ENCODE data around the gene ITPKB.
"Not testable (repeated sequence)": the region's sequence is repeated elsewhere in the genome, so short reads cannot be mapped to it uniquely, and the experiment has no call there.

Gene ITPKB

GRCh38 chr1:226617109-226617508, 122.0 kb downstream of the ITPKB start:
- no peak for DNase-seq

- no peak for DNase-seq
These were observed 122.4 kb downstream of the ITPKB start for GRCh38 chr1:226616636-226617035.

GRCh38 chr1:226615876-226616275, 123.2 kb downstream of the ITPKB start:
- DNase-seq, result no peak

GRCh38 chr1:226611980-226612379, 127.1 kb downstream of the ITPKB start:
- DNase-seq, result not testable (repeated sequence)

- DNase-seq, result no peak
These were observed 127.8 kb downstream of the ITPKB start for GRCh38 chr1:226611301-226611700.

- no peak for DNase-seq
These were observed 128.4 kb downstream of the ITPKB start for GRCh38 chr1:226610671-226611070.

- no peak for DNase-seq
These were observed 129.1 kb downstream of the ITPKB start for GRCh38 chr1:226609836-226610455.

GRCh38 chr1:226608699-226609505, 130.2 kb downstream of the ITPKB start:
- DNase-seq, result peak; percentile 65 to 72

GRCh38 chr1:226607821-226608220, 131.3 kb downstream of the ITPKB start:
- DNase-seq, result no peak

GRCh38 chr1:226607268-226607660, 131.8 kb downstream of the ITPKB start:
- no peak for DNase-seq

- DNase-seq, result no peak
These were observed 132.5 kb downstream of the ITPKB start for GRCh38 chr1:226606311-226607267.

- DNase-seq, result no peak
These were observed 133.6 kb downstream of the ITPKB start for GRCh38 chr1:226605318-226605950.

- DNase-seq, result no peak
These were observed 134.3 kb downstream of the ITPKB start for GRCh38 chr1:226604560-226605317.

- no peak for DNase-seq
These were observed 135.1 kb downstream of the ITPKB start for GRCh38 chr1:226603858-226604559.

GRCh38 chr1:226603022-226603857, 135.8 kb downstream of the ITPKB start:
- no peak for DNase-seq

GRCh38 chr1:226602186-226603021, 136.7 kb downstream of the ITPKB start:
- no peak for DNase-seq

- DNase-seq, result no peak
These were observed 137.6 kb downstream of the ITPKB start for GRCh38 chr1:226601456-226601855.

GRCh38 chr1:226600254-226600653, 138.8 kb downstream of the ITPKB start:
- DNase-seq, result no peak

- no peak for DNase-seq
These were observed 139.3 kb downstream of the ITPKB start for GRCh38 chr1:226599636-226600238.
